Upper lobe of left lung (tissue), 6 donors: ENCODE measurements around the gene STN1. TPM values are rescaled to one million over a fixed set of nuclear protein-coding genes. Genes with fewer than 3 reads are reported as not detected.

Experiments
- ATAC-seq, 2 donors: fragments of 200-7000 bp; cut with Tn5 transposase; one replicate each; pipeline ENCODE4 v1.9.1; 2022; ENCODE audit warnings: mild to moderate bottlenecking in 2 of 2, moderate library complexity in 2 of 2; ENCODE audit not compliant: low FRiP score in 2 of 2
- DNase-seq, 2 donors: peaks; one replicate each; pipeline ENCODE4 v3.0.0-alpha.2; 2019 to 2020
- H3K27ac ChIP-seq, 4 donors: fragments of 200-600 bp; sonication (generic); one replicate each; pipeline ENCODE4 v1.5.1; 2016 to 2019
- H3K27me3 ChIP-seq, 4 donors: fragments of 200-600 bp; sonication (generic); one replicate each; pipeline ENCODE4 v1.5.1; 2017 to 2019
- H3K36me3 ChIP-seq, 4 donors: fragments of 200-600 bp; sonication (generic); one replicate each; pipeline ENCODE4 v1.5.1; 2016 to 2019
- H3K4me1 ChIP-seq, 4 donors: fragments of 200-600 bp; sonication (generic); one replicate each; pipeline ENCODE4 v1.5.1; 2018 to 2019
- H3K4me3 ChIP-seq, 4 donors: fragments of 200-600 bp; sonication (generic); one replicate each; pipeline ENCODE4 v1.5.1; 2017 to 2019; ENCODE audit warnings: mild to moderate bottlenecking in 2 of 4, moderate library complexity in 1 of 4
- H3K9me3 ChIP-seq, 4 donors: fragments of 200-600 bp; sonication (generic); one replicate each; pipeline ENCODE4 v1.5.1; 2018 to 2019
- CTCF ChIP-seq, 6 experiments: fragments of 450-650 bp in 4 of 6; fragments of 200-600 bp in 2 of 6; sonication (generic) in 2 of 6; IDR thresholded peaks; one replicate each; pipeline ENCODE4 v1.5.1; 2016 to 2019; ENCODE audit warnings: antibody characterized with exemption in 6 of 6
- EP300 ChIP-seq, 4 donors: sonication (generic); formaldehyde crosslinking; IDR thresholded peaks; one replicate each; pipeline ENCODE4 v1.5.1; 2017; ENCODE audit warnings: antibody characterized with exemption in 4 of 4, control low read depth in 2 of 4
- POLR2A ChIP-seq, 4 donors: fragments of 450-650 bp; IDR thresholded peaks; one replicate each; pipeline ENCODE4 v1.5.1; 2016 to 2017; ENCODE audit warnings: antibody characterized with exemption in 4 of 4, mild to moderate bottlenecking in 2 of 4
- POLR2AphosphoS5 ChIP-seq, 2 donors: sonication (generic); formaldehyde crosslinking; IDR thresholded peaks; one replicate each; pipeline ENCODE4 v1.5.1; 2017; ENCODE audit warnings: antibody characterized with exemption in 2 of 2
- WGBS, 2 donors: methylation state at CpG; one replicate each; pipeline ENCODE4 v1.1.5; 2017 to 2018; 5-methylcytosine and 5-hydroxymethylcytosine counted together
- total RNA-seq, 6 donors: library from RNA; depleted of rRNA in 4 of 6; stranded (reverse); fragments of >200 nt in 4 of 6; gene quantifications; one replicate each; pipeline versions ENCODE4 v1.1.0 to v1.2.1, GENCODE V29; 2016 to 2021
- donor health status: DM: no; HTN: no; CAD: no; lungs with moderate emphysema.
- donor health status: DM: no; HTN: yes; CAD: no; lungs with severe emphysema.

The STN1 gene
- total RNA-seq, 6 donors from 2014 or later, result 36.3 to 71.4 (median 53.4) TPM

- 96 to 97% methylated on average over 6 of the region's 6 CpGs for WGBS, 2 donors
- Histone ChIP-seq H3K9me3 (no peaks in the 10 kb centered on the region), H3K27me3 (no peaks in the 10 kb centered on the region), H3K4me3 (no peak overlapping the region), H3K36me3 (no peaks in the 10 kb centered on the region), H3K27ac (no peak overlapping the region), H3K4me1 (no peaks in the 10 kb centered on the region)
- no peak for ATAC-seq
- DNase-seq, result no peak
- TF ChIP-seq POLR2AphosphoS5 (IDR thresholded peaks at IDR 0.05), result no peak
- no peak for TF ChIP-seq EP300 (IDR thresholded peaks at IDR 0.05)
- no peak for TF ChIP-seq POLR2A (IDR thresholded peaks at IDR 0.05)
- TF ChIP-seq CTCF (IDR thresholded peaks at IDR 0.05), result no peak
These were observed 16.3 kb upstream of the STN1 start for GRCh38 chr10:103934308-103934707.

- no peak for ATAC-seq
These were observed 15.7 kb upstream of the STN1 start for GRCh38 chr10:103933557-103934121.

GRCh38 chr10:103932971-103933370 is 15.0 kb upstream of the STN1 start:
- no peak for DNase-seq
- 64 to 69% methylated on average over 3 of the region's 3 CpGs for whole genome bisulfite sequencing, 2 donors

More at GRCh38 chr10:103933557-103934121, 15.7 kb upstream of the STN1 start:
- no peak overlapping the region for H3K27ac ChIP-seq
- H3K4me3 ChIP-seq, result no peak overlapping the region
- WGBS, 2 donors, result 35 to 59% methylated on average over 4 of the region's 4 CpGs
- TF ChIP-seq EP300 (IDR thresholded peaks at IDR 0.05), result no peak
- no peak for TF ChIP-seq CTCF (IDR thresholded peaks at IDR 0.05)
- no peak for TF ChIP-seq POLR2A (IDR thresholded peaks at IDR 0.05)
- TF ChIP-seq POLR2AphosphoS5 (IDR thresholded peaks at IDR 0.05), result no peak
- H3K27me3 ChIP-seq, result no peaks in the 10 kb centered on the region
- DNase-seq, result no peak
- no peaks in the 10 kb centered on the region for H3K9me3 ChIP-seq
- H3K4me1 ChIP-seq, result no peaks in the 10 kb centered on the region
- H3K36me3 ChIP-seq, result no peaks in the 10 kb centered on the region

GRCh38 chr10:103932271-103932670 is 14.3 kb upstream of the STN1 start:
- no peaks in the 10 kb centered on the region for H3K36me3 ChIP-seq

More at GRCh38 chr10:103932971-103933370, 15.0 kb upstream of the STN1 start:
- no peaks in the 10 kb centered on the region for H3K9me3 ChIP-seq
- no peak overlapping the region for H3K4me3 ChIP-seq
- no peaks in the 10 kb centered on the region for H3K36me3 ChIP-seq
- no peaks in the 10 kb centered on the region for H3K27me3 ChIP-seq
- ATAC-seq, result no peak
- no peaks in the 10 kb centered on the region for H3K4me1 ChIP-seq
- TF ChIP-seq EP300 (IDR thresholded peaks at IDR 0.05) (no peak), POLR2A (IDR thresholded peaks at IDR 0.05) (no peak), CTCF (IDR thresholded peaks at IDR 0.05) (no peak), POLR2AphosphoS5 (IDR thresholded peaks at IDR 0.05) (no peak)
- no peak overlapping the region for H3K27ac ChIP-seq

More at GRCh38 chr10:103932271-103932670, 14.3 kb upstream of the STN1 start:
- no peak for TF ChIP-seq EP300 (IDR thresholded peaks at IDR 0.05)
- no peak for TF ChIP-seq CTCF (IDR thresholded peaks at IDR 0.05)
- no peak for TF ChIP-seq POLR2AphosphoS5 (IDR thresholded peaks at IDR 0.05)
- no peak for TF ChIP-seq POLR2A (IDR thresholded peaks at IDR 0.05)
- Histone ChIP-seq H3K4me3 (no peak overlapping the region), H3K27me3 (no peaks in the 10 kb centered on the region), H3K4me1 (no peaks in the 10 kb centered on the region), H3K27ac (no peak overlapping the region), H3K9me3 (no peaks in the 10 kb centered on the region)
- DNase-seq (no peak), ATAC-seq (no peak)
- WGBS, 2 donors, result 90 to 97% methylated on average over 7 of the region's 7 CpGs
